Measurements from ENCODE around the gene ARHGAP20.

The ARHGAP20 gene, protein sequence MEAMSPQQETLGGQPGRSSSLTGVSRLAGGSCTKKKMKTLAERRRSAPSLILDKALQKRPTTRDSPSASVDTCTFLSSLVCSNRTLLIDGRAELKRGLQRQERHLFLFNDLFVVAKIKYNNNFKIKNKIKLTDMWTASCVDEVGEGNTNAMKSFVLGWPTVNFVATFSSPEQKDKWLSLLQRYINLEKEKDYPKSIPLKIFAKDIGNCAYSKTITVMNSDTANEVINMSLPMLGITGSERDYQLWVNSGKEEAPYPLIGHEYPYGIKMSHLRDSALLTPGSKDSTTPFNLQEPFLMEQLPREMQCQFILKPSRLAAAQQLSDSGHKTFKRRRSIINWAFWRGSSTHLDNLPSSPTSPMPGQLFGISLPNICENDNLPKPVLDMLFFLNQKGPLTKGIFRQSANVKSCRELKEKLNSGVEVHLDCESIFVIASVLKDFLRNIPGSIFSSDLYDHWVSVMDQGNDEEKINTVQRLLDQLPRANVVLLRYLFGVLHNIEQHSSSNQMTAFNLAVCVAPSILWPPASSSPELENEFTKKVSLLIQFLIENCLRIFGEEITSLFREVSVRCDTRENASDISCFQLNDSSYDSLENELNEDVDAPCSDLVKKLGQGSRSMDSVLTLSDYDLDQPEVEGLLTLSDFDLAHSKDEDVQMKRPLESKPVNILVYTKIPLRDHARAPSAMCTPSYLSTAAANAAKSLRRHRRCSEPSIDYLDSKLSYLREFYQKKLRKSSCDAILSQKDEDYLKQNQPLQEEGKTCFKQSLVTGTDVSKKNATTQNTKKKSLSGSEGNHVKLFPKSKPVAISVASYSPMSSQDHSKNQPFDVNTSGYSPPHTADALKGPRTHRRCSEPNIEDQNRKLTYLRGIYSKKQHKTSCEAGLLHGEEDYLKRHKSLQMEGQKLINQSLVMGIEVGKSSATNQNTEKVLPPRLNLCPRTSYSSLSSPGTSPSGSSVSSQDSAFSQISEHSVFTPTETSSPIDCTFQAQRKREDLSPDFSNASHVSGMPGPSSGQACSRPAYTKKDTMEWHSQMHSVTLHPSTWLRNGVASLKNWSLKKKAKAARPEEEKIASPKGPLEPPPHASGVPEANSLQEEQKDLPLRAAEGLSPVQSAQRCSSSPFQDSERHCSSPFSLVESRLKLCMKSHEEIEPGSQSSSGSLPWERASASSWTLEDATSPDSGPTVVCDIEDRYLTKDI
- total RNA-seq: 0.62 to 0.88 reads per million in 2 donors

- peak in 4 of 5 experiments; percentile 7 to 82 (median 23) for DNase-seq
These were observed at the start of gene ARHGAP20 for GRCh38 chr11:110711776-110712658. ARHGAP20 (minus strand) TSS chr11:110712437; CDS start chr11:110712231, 206 bp downstream.

GRCh38 chr11:110761991-110762390, 49.8 kb upstream of the ARHGAP20 start:
- DNase-seq: no peak

DNA sequence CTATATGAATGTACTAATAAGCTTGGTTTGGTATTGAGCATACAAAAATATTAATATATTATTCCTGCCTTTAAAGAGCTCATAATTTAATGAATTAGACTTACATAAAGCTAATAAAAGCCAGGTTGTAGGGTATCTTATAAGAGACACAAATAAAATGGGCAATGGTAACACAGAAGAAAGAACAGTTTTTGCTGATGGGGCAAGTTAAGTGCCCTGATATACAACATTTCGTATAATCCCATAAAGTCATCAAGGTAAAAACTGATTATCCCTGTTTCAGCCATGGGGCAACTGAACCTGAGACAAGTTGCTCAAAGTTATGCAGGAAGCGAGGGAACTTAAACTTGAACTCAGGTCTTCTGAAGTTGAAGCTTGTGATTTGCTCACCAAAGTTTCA, 48.9 kb upstream of the ARHGAP20 start:
- no peak for DNase-seq

DNA sequence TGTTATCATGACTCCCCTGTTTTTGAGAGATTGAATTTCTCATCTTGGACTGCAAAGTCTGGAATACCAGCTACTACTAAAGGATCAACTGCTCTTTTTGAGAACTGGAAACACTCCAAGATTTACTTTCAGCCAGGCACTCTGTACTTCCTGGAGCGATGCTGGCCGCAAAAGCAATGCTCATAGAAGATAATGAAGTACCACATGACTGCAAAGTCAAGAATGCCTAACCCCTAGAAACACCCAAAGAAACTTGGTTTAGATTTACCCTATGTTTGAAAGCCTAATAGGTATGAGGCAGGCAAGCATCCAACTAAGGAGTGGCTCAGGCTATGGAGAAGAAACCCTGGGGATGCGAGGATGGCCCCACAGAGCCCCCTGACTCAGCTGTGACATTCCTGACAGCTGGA, 47.7 kb upstream of the ARHGAP20 start:
- DNase-seq: no peak

- no peak for DNase-seq
These were observed 45.9 kb upstream of the ARHGAP20 start for GRCh38 chr11:110757962-110758755.

DNA sequence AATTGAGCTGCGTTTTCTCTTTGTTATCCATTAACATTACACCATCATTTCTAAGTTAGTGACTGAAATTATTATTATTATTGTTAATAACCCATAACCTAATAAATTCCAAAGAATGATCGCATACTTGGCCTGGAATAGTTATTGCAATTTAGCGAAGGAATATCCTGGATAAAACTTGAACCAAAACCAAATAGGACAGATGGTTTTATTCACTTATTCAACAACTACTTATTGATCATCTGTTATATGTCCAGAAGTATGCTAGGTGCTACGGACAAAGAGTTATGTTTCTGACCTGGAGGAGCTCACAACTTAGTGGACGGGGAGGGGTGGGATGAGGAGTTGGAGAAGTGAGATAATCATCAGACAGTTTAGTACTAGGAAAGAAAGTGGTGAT, 44.8 kb upstream of the ARHGAP20 start:
- DNase-seq: no peak

DNA sequence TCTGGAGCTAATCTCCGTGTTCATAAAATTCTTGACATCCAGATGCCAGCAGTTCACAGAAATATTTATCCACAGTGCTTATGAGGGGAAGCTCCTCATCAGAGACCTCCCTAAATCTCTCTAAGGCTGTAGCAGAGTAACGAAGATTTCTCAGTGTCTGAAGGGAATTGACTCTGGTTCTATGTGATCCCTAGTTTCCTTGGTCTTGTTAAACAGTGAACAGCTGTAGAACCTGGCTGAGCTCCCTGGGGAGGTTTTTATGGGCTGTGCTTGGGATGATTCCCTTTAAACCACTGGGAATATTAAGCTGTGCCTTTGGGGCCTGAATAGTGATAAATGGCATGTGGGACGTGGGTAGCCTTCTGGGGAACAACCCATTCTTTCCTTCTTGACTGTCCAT, 43.7 kb upstream of the ARHGAP20 start:
- DNase-seq: no peak

GRCh38 chr11:110752890-110753289, 40.7 kb upstream of the ARHGAP20 start:
- no peak for DNase-seq

DNA sequence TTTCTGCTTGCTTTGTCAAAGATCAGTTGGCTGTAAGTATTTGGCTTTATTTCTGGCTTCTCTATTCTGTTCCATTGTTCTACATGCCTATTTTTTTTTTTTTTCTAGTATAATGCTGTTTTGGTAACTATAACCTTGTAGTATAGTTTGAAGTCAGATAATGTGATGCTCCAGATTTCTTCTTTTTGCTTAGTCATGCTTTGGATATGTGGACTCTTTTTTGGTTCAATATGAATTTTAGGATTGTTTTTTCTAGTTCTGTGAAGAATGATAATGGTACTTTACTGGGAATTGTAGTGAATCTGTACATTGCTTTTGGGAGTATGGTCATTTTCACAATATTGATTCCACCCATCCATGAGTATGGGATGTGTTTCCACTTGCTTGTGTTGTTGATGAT, 37.9 kb upstream of the ARHGAP20 start:
- no peak for DNase-seq

DNA sequence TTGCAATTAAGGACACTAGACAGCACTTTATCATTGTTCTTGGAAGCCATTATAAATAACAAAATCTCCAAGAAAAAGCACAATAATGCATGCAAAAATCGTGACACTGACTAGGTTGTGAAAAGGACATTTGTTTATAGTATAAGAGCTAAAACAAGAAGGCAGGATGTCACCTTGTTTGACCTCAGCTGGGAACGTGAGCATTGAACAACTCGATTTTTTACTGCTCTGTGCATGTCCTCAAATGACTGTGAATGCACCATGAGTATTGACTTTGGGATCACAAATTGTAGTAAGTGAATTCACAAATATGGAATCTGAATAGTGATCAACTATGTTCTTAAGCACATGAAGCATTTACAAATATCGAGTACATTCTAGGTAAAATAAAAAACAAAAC, 35.3 kb upstream of the ARHGAP20 start:
- no peak for DNase-seq

- DNase-seq: no peak
These were observed 26.4 kb upstream of the ARHGAP20 start for GRCh38 chr11:110738641-110739040.

- DNase-seq: no peak
These were observed 25.4 kb upstream of the ARHGAP20 start for GRCh38 chr11:110737593-110737992.

- no peak for DNase-seq
These were observed 23.9 kb upstream of the ARHGAP20 start for GRCh38 chr11:110736171-110736553.

DNA sequence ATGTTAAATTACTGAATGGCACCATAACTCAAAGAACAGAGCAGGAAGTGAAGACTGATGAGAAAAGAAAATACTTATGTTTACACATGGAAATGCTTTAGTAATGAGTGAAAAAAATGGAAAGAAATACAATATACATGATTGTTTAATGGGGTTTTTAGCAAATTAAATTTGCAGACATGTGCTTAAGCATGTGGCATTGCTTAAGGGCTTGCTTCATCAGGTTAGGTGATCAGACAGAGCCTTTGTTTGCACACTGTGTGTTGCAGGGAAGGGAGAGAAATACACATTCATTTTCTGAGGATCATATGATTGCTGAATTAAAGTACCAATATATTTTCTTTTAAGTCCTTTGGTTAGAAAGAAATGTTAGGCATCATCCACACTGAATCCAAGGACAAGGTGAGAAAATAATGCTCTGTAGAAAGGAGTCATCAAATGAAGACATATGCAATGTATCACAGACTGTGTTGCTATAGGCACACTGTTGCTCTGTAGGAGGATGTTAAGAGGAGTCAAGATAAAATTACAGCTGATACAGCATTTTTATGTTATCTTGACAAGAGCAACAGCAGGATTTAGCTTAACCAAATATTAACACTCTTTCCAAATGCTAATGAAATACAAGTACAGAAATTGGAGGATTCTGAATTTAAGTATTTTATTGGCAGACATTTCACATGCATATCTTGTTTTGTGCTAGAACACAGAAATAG, 23.4 kb upstream of the ARHGAP20 start:
- no peak for DNase-seq

DNA sequence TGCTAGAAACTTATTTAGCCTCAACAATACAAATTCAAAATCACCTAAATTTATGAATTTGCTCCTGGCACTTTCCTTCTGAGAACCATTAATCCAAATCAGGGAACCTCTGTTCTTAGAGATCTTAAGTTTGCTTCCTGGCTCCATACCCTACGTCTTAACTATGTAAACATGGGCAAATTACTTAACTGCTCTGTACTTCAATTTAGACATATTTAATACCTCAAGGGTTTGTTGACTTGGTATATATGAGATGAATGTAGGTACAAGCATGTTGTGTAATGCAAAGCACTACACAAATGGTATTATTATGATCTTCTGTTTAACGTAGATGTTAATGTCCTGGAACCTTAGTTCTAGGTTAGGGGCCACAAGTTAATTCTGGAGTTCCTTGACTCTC, 22.6 kb upstream of the ARHGAP20 start:
- no peak for DNase-seq

GRCh38 chr11:110730773-110731172, 18.5 kb upstream of the ARHGAP20 start:
- DNase-seq: no peak

DNA sequence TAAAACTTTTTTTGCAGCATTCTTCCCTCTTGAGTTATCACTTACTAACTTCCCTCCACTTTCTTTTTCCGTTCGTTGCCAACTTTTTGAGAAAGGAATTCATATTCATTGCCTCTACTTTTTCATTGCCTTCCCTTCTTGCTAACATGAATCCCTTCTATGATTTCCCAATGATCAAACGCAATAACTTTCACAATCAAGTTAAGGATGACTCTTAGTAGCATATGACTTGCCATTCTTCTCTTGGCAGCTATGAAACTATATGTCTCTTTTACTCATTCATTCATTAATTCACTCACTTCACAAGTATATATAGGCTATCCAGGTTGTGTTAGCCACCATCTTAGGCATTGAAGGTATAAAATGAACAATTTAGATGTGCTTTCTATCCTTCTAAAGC, 16.6 kb upstream of the ARHGAP20 start:
- DNase-seq: no peak

DNA sequence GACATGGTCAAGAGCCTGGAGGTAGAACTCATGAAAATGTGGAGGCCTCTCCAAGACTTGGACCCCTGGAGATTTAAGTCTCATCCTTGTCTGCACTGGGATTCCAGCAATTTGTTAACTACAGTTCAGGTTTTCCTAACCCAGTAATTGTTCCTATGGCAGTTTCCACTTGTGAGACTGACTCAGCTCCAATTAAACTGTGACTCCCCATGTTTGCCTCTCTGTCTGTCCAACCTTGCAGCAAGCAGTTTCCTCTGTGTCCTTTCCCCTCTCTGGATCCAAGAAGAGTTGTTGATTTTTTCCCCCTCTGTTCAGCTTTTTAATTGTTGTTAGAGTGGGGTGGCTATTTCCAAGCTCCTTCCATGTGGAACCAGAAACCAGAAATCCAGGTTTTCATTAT, 16.2 kb upstream of the ARHGAP20 start:
- DNase-seq: no peak

- no peak for DNase-seq
These were observed 12.1 kb upstream of the ARHGAP20 start for GRCh38 chr11:110724358-110724757.
